IMR-90 (cell line): ENCODE measurements around the gene ADAP2. TPM values are rescaled to one million over a fixed set of nuclear protein-coding genes. Genes with fewer than 3 reads are reported as not detected.

Source experiments
- ATAC-seq: fragments of 200-7000 bp; cut with Tn5 transposase; 2 replicates; pipeline ENCODE4 v1.9.1; 2020; ENCODE audit warnings: low read depth, mild to moderate bottlenecking, moderate library complexity
- BruUV-seq: library from RNA; stranded (reverse); fragments of 400-500 nt; replicated peaks from 2 replicates; lab custom pipeline; 2021; lab: Mats Ljungman, UMichigan
- CTCF ChIA-PET: fragments of 300-600 bp; formaldehyde crosslinking; extraction: SDS; loops from one replicate; lab custom pipeline; 2021; ENCODE audit warnings: antibody characterized with exemption; lab: Yijun Ruan, JAX
- POLR2A ChIA-PET: fragments of 300-600 bp; sonication (Branson Sonifier 250); formaldehyde crosslinking; loops from one replicate; lab custom pipeline; 2022; ENCODE audit warnings: antibody characterized with exemption; ENCODE audit not compliant: unreplicated experiment; lab: Charles Lee
- DNase-seq: peaks from one replicate; pipeline ENCODE4 v3.0.0; 2013
- H2AFZ ChIP-seq: replicated peaks from 2 replicates; pipeline ENCODE3; 2013; ENCODE audit warnings: low read length, mild to moderate bottlenecking; ENCODE audit not compliant: poor library complexity
- H2AK5ac ChIP-seq: 2 replicates; pipeline ENCODE4 v1.6.1; 2013; ENCODE audit warnings: low read depth, low read length, inconsistent platforms
- H2AK9ac ChIP-seq: replicated peaks from 2 replicates; pipeline ENCODE3; 2013; ENCODE audit warnings: mild to moderate bottlenecking, low read depth, low read length, moderate library complexity; ENCODE audit not compliant: poor library complexity
- H2BK120ac ChIP-seq: 2 replicates; pipeline ENCODE4 v1.6.1; 2013; ENCODE audit warnings: low read depth, low read length, inconsistent platforms
- H2BK15ac ChIP-seq: 3 replicates; pipeline ENCODE4 v1.6.1; 2013; ENCODE audit warnings: low read depth, low read length, inconsistent platforms
- H2BK20ac ChIP-seq: 2 replicates; pipeline ENCODE4 v1.6.1; 2013; ENCODE audit warnings: low read depth, mild to moderate bottlenecking, inconsistent platforms, low read length, moderate library complexity
- H2BK5ac ChIP-seq: 2 replicates; pipeline ENCODE4 v1.6.1; 2013; ENCODE audit warnings: mild to moderate bottlenecking, low read depth, low read length, inconsistent platforms; ENCODE audit not compliant: poor library complexity, severe bottlenecking
- H3K14ac ChIP-seq: replicated peaks from 2 replicates; pipeline ENCODE4 v1.6.1; 2013; ENCODE audit warnings: low read depth, low read length, inconsistent platforms
- H3K18ac ChIP-seq: 2 replicates; pipeline ENCODE4 v1.6.1; 2013; ENCODE audit warnings: low read depth, low read length, control low read depth
- H3K23ac ChIP-seq: 2 replicates; pipeline ENCODE4 v1.6.1; 2013; ENCODE audit warnings: low read depth, low read length, inconsistent platforms
- H3K27ac ChIP-seq: 2 replicates; pipeline ENCODE4 v1.5.1; 2013; ENCODE audit warnings: mild to moderate bottlenecking, control low read depth, low read length; ENCODE audit not compliant: insufficient read depth
- H3K27me3 ChIP-seq: 2 replicates; pipeline ENCODE4 v1.6.1; 2013; ENCODE audit warnings: low read length; ENCODE audit not compliant: control insufficient read depth, insufficient read depth
- H3K36me3 ChIP-seq: 2 replicates; pipeline ENCODE4 v1.6.1; 2013; ENCODE audit warnings: low read length, mixed read lengths; ENCODE audit not compliant: control insufficient read depth, insufficient read depth
- H3K4ac ChIP-seq: 2 replicates; pipeline ENCODE4 v1.6.1; 2013; ENCODE audit warnings: low read depth, low read length, inconsistent platforms
- H3K4me1 ChIP-seq: 2 replicates; pipeline ENCODE4 v1.6.1; 2013; ENCODE audit warnings: low read length, mixed read lengths; ENCODE audit not compliant: control insufficient read depth, insufficient read depth
- H3K4me2 ChIP-seq: 2 replicates; pipeline ENCODE4 v1.6.1; 2013; ENCODE audit warnings: low read depth, mild to moderate bottlenecking, control low read depth, low read length, moderate library complexity
- H3K4me3 ChIP-seq: 2 replicates; pipeline ENCODE4 v1.5.1; 2013; ENCODE audit warnings: low read depth, mild to moderate bottlenecking, control low read depth, low read length, moderate library complexity; ENCODE audit not compliant: insufficient read depth
- H3K56ac ChIP-seq: 2 replicates; pipeline ENCODE4 v1.6.1; 2013; ENCODE audit warnings: low read length, inconsistent platforms; ENCODE audit not compliant: insufficient read depth; ENCODE audit errors: extremely low read depth
- H3K79me1 ChIP-seq, 2 experiments: 2 replicates each; pipeline ENCODE4 v1.6.1; 2013; ENCODE audit warnings: low read length in 2 of 2, inconsistent platforms in 1 of 2, low read depth in 1 of 2
- H3K9ac ChIP-seq: 2 replicates; pipeline ENCODE4 v1.6.1; 2013; ENCODE audit warnings: low read depth, low read length, control low read depth
- H3K9me1 ChIP-seq: 2 replicates; pipeline ENCODE4 v1.6.1; 2013; ENCODE audit warnings: low read length, inconsistent platforms; ENCODE audit not compliant: insufficient read depth
- H3K9me3 ChIP-seq: 2 replicates; pipeline ENCODE4 v1.6.1; 2013; ENCODE audit warnings: low read length; ENCODE audit not compliant: control insufficient read depth, insufficient read depth
- H4K20me1 ChIP-seq: 2 replicates; pipeline ENCODE4 v1.6.1; 2013; ENCODE audit warnings: low read length, inconsistent platforms; ENCODE audit not compliant: insufficient read depth
- H4K5ac ChIP-seq: 2 replicates; pipeline ENCODE4 v1.6.1; 2013; ENCODE audit warnings: mild to moderate bottlenecking, low read depth, low read length, control low read depth
- H4K8ac ChIP-seq, 2 experiments: 2 replicates each; pipeline ENCODE4 v1.6.1; 2013; ENCODE audit warnings: low read depth in 2 of 2, low read length in 2 of 2, control low read depth in 1 of 2, inconsistent platforms in 1 of 2
- H4K91ac ChIP-seq: 2 replicates; pipeline ENCODE4 v1.6.1; 2013; ENCODE audit warnings: low read depth, low read length, inconsistent platforms; ENCODE audit not compliant: insufficient read depth
- BHLHE40 ChIP-seq: fragments of 150-350 bp; IDR thresholded peaks from 2 replicates; pipeline ENCODE4 v1.6.1; 2016; ENCODE audit warnings: mild to moderate bottlenecking, low read depth, low read length
- MAZ ChIP-seq: IDR thresholded peaks from 2 replicates; pipeline ENCODE4 v1.6.1; 2012; ENCODE audit warnings: low read depth, mild to moderate bottlenecking, low read length, improper control_type of control experiment, moderate library complexity, borderline replicate concordance
- MXI1 ChIP-seq: IDR thresholded peaks from 2 replicates; pipeline ENCODE4 v1.6.1; 2012; ENCODE audit warnings: low read depth, mild to moderate bottlenecking, low read length, moderate library complexity, borderline replicate concordance
- POLR2A ChIP-seq: IDR thresholded peaks from 2 replicates; pipeline ENCODE4 v1.6.1; 2012; ENCODE audit warnings: mild to moderate bottlenecking, low read depth, low read length
- RCOR1 ChIP-seq: IDR thresholded peaks from 2 replicates; pipeline ENCODE4 v1.6.1; 2012; ENCODE audit warnings: mild to moderate bottlenecking, low read length, improper control_type of control experiment; ENCODE audit not compliant: insufficient replicate concordance
- SMC3 ChIP-seq: fragments of 150-350 bp; IDR thresholded peaks from 2 replicates; pipeline ENCODE4 v1.6.1; 2016; ENCODE audit warnings: low read depth, mild to moderate bottlenecking, antibody characterized with exemption, low read length, moderate library complexity
- USF2 ChIP-seq: fragments of 150-350 bp; IDR thresholded peaks from 2 replicates; pipeline ENCODE4 v1.6.1; 2017; ENCODE audit warnings: mild to moderate bottlenecking, antibody characterized with exemption, low read length, low read depth
- WGBS, 2 experiments: methylation state at CpG; one replicate each; pipeline versions ENCODE4 v1.1.5 to v1.1.7; 2013; ENCODE audit warnings: missing lambda C conversion rate in 2 of 2; ENCODE audit not compliant: insufficient read length in 1 of 2; ENCODE audit errors: extremely low coverage in 2 of 2; 5-methylcytosine and 5-hydroxymethylcytosine counted together
- dilution Hi-C: fragments of 300-500 bp; cut with HindIII; formaldehyde crosslinking; loops from one replicate; pipeline ENCODE4 v1.14.3; 2018; ENCODE audit warnings: low sequenced_read_pairs; ENCODE audit not compliant: unreplicated experiment
- in situ Hi-C: fragments of 300-500 bp; cut with MboI; formaldehyde crosslinking; loops from 3 replicates; pipeline ENCODE4 v1.14.3; 2019; ENCODE audit warnings: low sequenced_read_pairs, inconsistent platforms, mixed read lengths
- intact Hi-C: fragments of 100-400 bp; cut with micrococcal nuclease; formaldehyde crosslinking; loops from 2 replicates; pipeline ENCODE4 v1.10.0; 2022
- polyA plus RNA-seq, 3 experiments: library from polyadenylated mRNA; depleted of rRNA; stranded (reverse); fragments of >200 nt; gene quantifications; 2 replicates each; pipeline ENCODE4 v1.2.3, GENCODE V29; 2012; ENCODE audit warnings: low replicate concordance in 1 of 3
- total RNA-seq: library from RNA; depleted of rRNA; stranded (reverse); fragments of >200 nt; gene quantifications from 2 replicates; pipeline ENCODE4 v1.2.3, GENCODE V29; 2012
- TF ChIP-seq, protein P1 (sequence below): conservative IDR thresholded peaks from 2 replicates; pipeline ENCODE4 v1.5.1; 2012; ENCODE audit warnings: mild to moderate bottlenecking, low read depth, low read length, improper control_type of control experiment

ADAP2 gene
- total and polyA plus RNA-seq, 2 of the 4 experiments (the other 2 are of a cell fraction) = 0.90 to 1.2 TPM

GRCh38 chr17:30928584-30928983 lies 6.8 kb downstream of the ADAP2 start:
- peaks cover 3% of the 10 kb centered on the region; the same call in 1 of the 2 replicates for H3K27me3 ChIP-seq
- in situ Hi-C loops = no loop called here
- no peak overlapping the region for H3K9ac ChIP-seq
- POLR2A ChIA-PET = no interaction called here
- intact Hi-C loops = no loop called here
- no peak overlapping the region for H3K27ac ChIP-seq
- H4K5ac ChIP-seq = no peak overlapping the region
- no peak overlapping the region for H2BK15ac ChIP-seq
- no peak overlapping the region for H3K4ac ChIP-seq
- no peak overlapping the region for H2AFZ ChIP-seq
- no peak overlapping the region for H3K56ac ChIP-seq
- H2AK5ac ChIP-seq = no peak overlapping the region
- H3K9me3 ChIP-seq = no peaks in the 10 kb centered on the region
- DNase-seq (no peak), ATAC-seq (no peak)
- no peak overlapping the region for H3K4me2 ChIP-seq
- dilution Hi-C loops = no loop called here
- H2BK20ac ChIP-seq = no peak overlapping the region
- H3K79me1 ChIP-seq = no peaks in the 10 kb centered on the region
- H3K14ac ChIP-seq = no peak overlapping the region
- no peaks in the 10 kb centered on the region for H4K20me1 ChIP-seq
- no peak overlapping the region for H2BK120ac ChIP-seq
- WGBS, 2 experiments = no CpG with 5 or more reads among the region's 3 CpGs
- no peak overlapping the region for H3K23ac ChIP-seq
- no peaks in the 10 kb centered on the region for H3K36me3 ChIP-seq
- no peak overlapping the region for H4K91ac ChIP-seq
- H2AK9ac ChIP-seq = no peak overlapping the region
- H3K18ac ChIP-seq = no peak overlapping the region
- TF ChIP-seq POLR2A (no peak), USF2 (no peak), BHLHE40 (no peak), RCOR1 (no peak), MAZ (no peak), MXI1 (no peak), SMC3 (no peak)
- TF ChIP-seq, protein P1, sequence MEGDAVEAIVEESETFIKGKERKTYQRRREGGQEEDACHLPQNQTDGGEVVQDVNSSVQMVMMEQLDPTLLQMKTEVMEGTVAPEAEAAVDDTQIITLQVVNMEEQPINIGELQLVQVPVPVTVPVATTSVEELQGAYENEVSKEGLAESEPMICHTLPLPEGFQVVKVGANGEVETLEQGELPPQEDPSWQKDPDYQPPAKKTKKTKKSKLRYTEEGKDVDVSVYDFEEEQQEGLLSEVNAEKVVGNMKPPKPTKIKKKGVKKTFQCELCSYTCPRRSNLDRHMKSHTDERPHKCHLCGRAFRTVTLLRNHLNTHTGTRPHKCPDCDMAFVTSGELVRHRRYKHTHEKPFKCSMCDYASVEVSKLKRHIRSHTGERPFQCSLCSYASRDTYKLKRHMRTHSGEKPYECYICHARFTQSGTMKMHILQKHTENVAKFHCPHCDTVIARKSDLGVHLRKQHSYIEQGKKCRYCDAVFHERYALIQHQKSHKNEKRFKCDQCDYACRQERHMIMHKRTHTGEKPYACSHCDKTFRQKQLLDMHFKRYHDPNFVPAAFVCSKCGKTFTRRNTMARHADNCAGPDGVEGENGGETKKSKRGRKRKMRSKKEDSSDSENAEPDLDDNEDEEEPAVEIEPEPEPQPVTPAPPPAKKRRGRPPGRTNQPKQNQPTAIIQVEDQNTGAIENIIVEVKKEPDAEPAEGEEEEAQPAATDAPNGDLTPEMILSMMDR = no peak
- H4K8ac ChIP-seq = no peak overlapping the region
- no peaks in the 10 kb centered on the region for H3K4me1 ChIP-seq
- BruUV-seq = no TSS peak
- H3K4me3 ChIP-seq = no peak overlapping the region
- no peak overlapping the region for H2BK5ac ChIP-seq
- no peaks in the 10 kb centered on the region; the same call in 1 of the 2 replicates for H3K9me1 ChIP-seq
- CTCF ChIA-PET = no interaction called here
